Endodermal cell (in vitro differentiated cells): ENCODE data around the gene TEX22. TPM values are rescaled to one million over a fixed set of nuclear protein-coding genes. Genes with fewer than 3 reads are reported as not detected.
"Not testable (repeated sequence)": the region's sequence is repeated elsewhere in the genome, so short reads cannot be mapped to it uniquely, and the experiment has no call there.

Experiments used
- DNase-seq: peaks from one replicate; pipeline ENCODE4 v3.0.0-alpha.2; 2017
- H3K27ac ChIP-seq: 2 replicates; pipeline ENCODE4 v1.5.1; 2013; ENCODE audit warnings: mild to moderate bottlenecking, low read depth, low read length, moderate library complexity
- H3K27me3 ChIP-seq: 2 replicates; pipeline ENCODE4 v1.6.1; 2013; ENCODE audit warnings: mild to moderate bottlenecking, low read length, moderate library complexity; ENCODE audit not compliant: insufficient read depth, control insufficient read depth, poor library complexity, severe bottlenecking
- H3K36me3 ChIP-seq: 2 replicates; pipeline ENCODE4 v1.7.0; 2013; ENCODE audit warnings: mild to moderate bottlenecking, low read length, moderate library complexity; ENCODE audit not compliant: control insufficient read depth, insufficient read depth
- H3K4me1 ChIP-seq: one replicate; pipeline ENCODE4 v1.7.0; 2013; ENCODE audit warnings: low read length; ENCODE audit not compliant: control insufficient read depth, insufficient read depth
- H3K4me3 ChIP-seq: 2 replicates; pipeline ENCODE4 v1.5.1; 2013; ENCODE audit warnings: mild to moderate bottlenecking, low read length, moderate library complexity
- H3K9ac ChIP-seq: 2 replicates; pipeline ENCODE4 v1.6.1; 2013; ENCODE audit warnings: mild to moderate bottlenecking, low read length, moderate library complexity; ENCODE audit not compliant: poor library complexity, severe bottlenecking; ENCODE audit errors: extremely low read depth
- H3K9me3 ChIP-seq: 2 replicates; pipeline ENCODE4 v1.6.1; 2013; ENCODE audit warnings: mild to moderate bottlenecking, low read length, moderate library complexity; ENCODE audit not compliant: control insufficient read depth
- H3K27ac Mint-ChIP-seq: 2 replicates; pipeline ENCODE4 v1.8.0; 2020; ENCODE audit warnings: mixed read lengths
- H3K27me3 Mint-ChIP-seq: 2 replicates; pipeline ENCODE4 v1.8.0; 2021; ENCODE audit warnings: mild to moderate bottlenecking, mixed read lengths; ENCODE audit not compliant: insufficient read depth
- H3K36me3 Mint-ChIP-seq: 2 replicates; pipeline ENCODE4 v1.8.0; 2020; ENCODE audit warnings: low read depth, mixed read lengths
- H3K4me1 Mint-ChIP-seq: 2 replicates; pipeline ENCODE4 v1.8.0; 2020; ENCODE audit warnings: mixed read lengths
- H3K4me3 Mint-ChIP-seq: 2 replicates; pipeline ENCODE4 v1.8.0; 2020; ENCODE audit warnings: mild to moderate bottlenecking, moderate library complexity, mixed read lengths
- H3K9me3 Mint-ChIP-seq: 2 replicates; pipeline ENCODE4 v1.8.0; 2020; ENCODE audit warnings: mild to moderate bottlenecking, mixed read lengths
- CTCF ChIP-seq: fragments of 200-600 bp; sonication (generic); conservative IDR thresholded peaks from 2 replicates; pipeline ENCODE4 v1.5.0; 2021; ENCODE audit warnings: antibody characterized with exemption, mild to moderate bottlenecking
- WGBS, 2 experiments: methylation state at CpG; one replicate each; pipeline versions ENCODE4 v1.1.5 to v1.1.7; 2013; ENCODE audit warnings: missing lambda C conversion rate in 2 of 2, mixed read lengths in 1 of 2; ENCODE audit not compliant: insufficient coverage in 1 of 2, insufficient read length in 1 of 2; 5-methylcytosine and 5-hydroxymethylcytosine counted together
- total RNA-seq, 2 donors: library from RNA; stranded (reverse); fragmentation: NEBNext Ultra II Directional in 1 of 2; extraction: Animal tissue kit (Norgen Biotek cat#: 25700) in 1 of 2; gene quantifications; 2 replicates in 1 of 2; 3 replicates in 1 of 2; pipeline ENCODE4 v1.2.1, GENCODE V29; 2021

The TEX22 gene
- total RNA-seq, 2 donors from 2014 or later, result 1.9 to 3.5 TPM

GRCh38 chr14:105357626-105358025 lies 40.7 kb upstream of the TEX22 start:
- Mint-ChIP-seq H3K4me1 (no peaks in the 10 kb centered on the region), H3K4me3 (no peak overlapping the region), H3K9me3 (no peaks in the 10 kb centered on the region), H3K27ac (no peak overlapping the region), H3K36me3 (peaks cover 20% of the 10 kb centered on the region), H3K27me3 (no peaks in the 10 kb centered on the region)
- Histone ChIP-seq H3K36me3 (peaks cover 11% of the 10 kb centered on the region), H3K9me3 (peaks cover 5% of the 10 kb centered on the region), H3K9ac (no peak overlapping the region), H3K4me1 (no peaks in the 10 kb centered on the region), H3K4me3 (no peak overlapping the region), H3K27ac (no peak overlapping the region), H3K27me3 (no peaks in the 10 kb centered on the region)
- TF ChIP-seq CTCF, result no peak
- DNase-seq, result no peak
- 95 to 97% methylated on average over 16 to 17 of the region's 17 CpGs for WGBS, 2 experiments

- no peaks in the 10 kb centered on the region for H3K4me1 Mint-ChIP-seq
These were observed 40.0 kb upstream of the TEX22 start for GRCh38 chr14:105358140-105358846.

GRCh38 chr14:105358943-105359342 lies 39.4 kb upstream of the TEX22 start:
- Mint-ChIP-seq H3K4me3 (no peak overlapping the region), H3K36me3 (peaks cover 27% of the 10 kb centered on the region), H3K27ac (no peak overlapping the region), H3K27me3 (no peaks in the 10 kb centered on the region), H3K9me3 (no peaks in the 10 kb centered on the region), H3K4me1 (no peaks in the 10 kb centered on the region)
- H3K4me3 ChIP-seq, result no peak overlapping the region
- H3K27ac ChIP-seq, result no peak overlapping the region
- DNase-seq, result no peak
- no peak for TF ChIP-seq CTCF
- H3K9me3 ChIP-seq, result peaks cover 5% of the 10 kb centered on the region
- no peaks in the 10 kb centered on the region for H3K4me1 ChIP-seq
- WGBS, 2 experiments, result 93 to 100% methylated on average over 14 to 16 of the region's 16 CpGs
- H3K9ac ChIP-seq, result no peak overlapping the region
- H3K36me3 ChIP-seq, result peaks cover 11% of the 10 kb centered on the region
- H3K27me3 ChIP-seq, result no peaks in the 10 kb centered on the region

More at GRCh38 chr14:105358140-105358846, 40.0 kb upstream of the TEX22 start:
- Mint-ChIP-seq H3K4me3 (no peak overlapping the region), H3K27ac (no peak overlapping the region), H3K9me3 (no peaks in the 10 kb centered on the region), H3K27me3 (no peaks in the 10 kb centered on the region), H3K36me3 (peaks cover 26% of the 10 kb centered on the region)
- Histone ChIP-seq H3K4me3 (no peak overlapping the region), H3K27ac (no peak overlapping the region), H3K27me3 (no peaks in the 10 kb centered on the region), H3K4me1 (no peaks in the 10 kb centered on the region), H3K9ac (no peak overlapping the region), H3K36me3 (peaks cover 11% of the 10 kb centered on the region), H3K9me3 (peaks cover 5% of the 10 kb centered on the region)
- TF ChIP-seq CTCF, result no peak
- no peak for DNase-seq
- WGBS, 2 experiments, result 94 to 97% methylated on average over 20 to 25 of the region's 25 CpGs

GRCh38 chr14:105361412-105361811 lies 36.9 kb upstream of the TEX22 start:
- not testable (repeated sequence) for H3K4me3 ChIP-seq, H3K9me3 ChIP-seq, H3K27me3 ChIP-seq, DNase-seq, H3K27ac Mint-ChIP-seq, H3K4me1 ChIP-seq, H3K4me1 Mint-ChIP-seq, H3K27me3 Mint-ChIP-seq, H3K9ac ChIP-seq, H3K4me3 Mint-ChIP-seq, H3K9me3 Mint-ChIP-seq, H3K27ac ChIP-seq
- WGBS, 2 experiments, result 95 to 97% methylated on average over 6 to 9 of the region's 10 CpGs
- peaks cover 11% of the 10 kb centered on the region for H3K36me3 ChIP-seq
- H3K36me3 Mint-ChIP-seq, result peaks cover 23% of the 10 kb centered on the region
